Measurements from ENCODE around the gene TNFRSF17. TPM values are rescaled to one million over a fixed set of nuclear protein-coding genes. Genes with fewer than 3 reads are reported as not detected.

Gene TNFRSF17
- total RNA-seq, 4 donors from 2014 or later, result not detected

DNA sequence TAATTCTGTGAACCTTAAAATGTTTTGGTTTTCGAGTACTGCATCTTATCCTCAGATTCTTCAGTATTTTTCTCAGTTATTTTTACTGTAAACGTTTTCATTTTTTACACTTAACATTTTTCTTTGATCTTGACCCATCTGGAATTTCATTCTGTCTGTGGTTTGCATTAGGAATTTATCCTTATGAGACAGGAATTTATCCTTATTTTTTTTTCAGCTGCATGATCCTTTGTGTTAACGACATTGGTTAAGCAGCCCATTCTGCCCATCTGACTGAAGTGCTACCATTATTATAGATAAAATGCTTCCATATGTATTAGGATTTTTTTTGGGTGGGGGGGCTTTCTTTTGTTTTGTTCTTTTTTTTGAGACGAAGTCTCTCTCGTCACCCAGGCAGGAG is 52.5 kb downstream of the TNFRSF17 start:
- no peaks in the 10 kb centered on the region for H3K4me1 ChIP-seq
- H3K27ac ChIP-seq, result no peak overlapping the region
- no peaks in the 10 kb centered on the region for H3K27me3 ChIP-seq
- no peaks in the 10 kb centered on the region for H3K9me3 ChIP-seq
- intact Hi-C loops (cut with DNase I), result no loop called here
- H3K4me3 ChIP-seq, result no peak overlapping the region
- TF ChIP-seq CTCF (IDR thresholded peaks at IDR 0.05) (no peak), POLR2A (IDR thresholded peaks at IDR 0.05) (no peak)
- DNase-seq, result no peak
- no peaks in the 10 kb centered on the region for H3K36me3 ChIP-seq
- WGBS, 2 donors, result 71 to 85% methylated on average over 5 of the region's 5 CpGs

Small RNAs within 50 kb of the gene (small RNA-seq; reads per million reads assigned to genes)
- gene AC007216.5 (0 reads per million in 4 donors), gene UBL5P4 (0 reads per million in 4 donors)

Other genes starting within 250 kb of the TNFRSF17 start
- gene TXNDC11, start 222.4 kb upstream of the TNFRSF17 start, total RNA-seq, result 10 to 100 TPM; 26.0 to 39.1 (median 35.9) TPM
- 10 to 100 TPM; 16.6 to 34.1 (median 30.2) TPM for gene ZC3H7A, start 168.0 kb upstream of the TNFRSF17 start, total RNA-seq
- 100 to 1,000 TPM in 3 of 4 donors, 10 to 100 TPM in 1; 85.4 to 187 (median 145) TPM for gene RSL1D1, start 113.7 kb upstream of the TNFRSF17 start, total RNA-seq
- 10 to 100 TPM; 55.5 to 99.0 (median 78.2) TPM for gene GSPT1, start 49.3 kb upstream of the TNFRSF17 start, total RNA-seq
- gene NPIPB2, start 23.2 kb upstream of the TNFRSF17 start, total RNA-seq, result 1 to 10 TPM; 1.3 to 7.4 (median 3.2) TPM
- gene SNX29, start 11.5 kb downstream of the TNFRSF17 start, total RNA-seq, result 10 to 100 TPM; 14.5 to 27.3 (median 15.4) TPM

Data from esophagus squamous epithelium (tissue), 5 donors.